HL-60 (cell line): ENCODE measurements around the gene HABP2.

ENCODE experiments used
- GABPA ChIP-seq: IDR thresholded peaks from 2 replicates; pipeline ENCODE4 v1.6.1; 2012; ENCODE audit warnings: low read depth
- POLR2AphosphoS5 ChIP-seq: IDR thresholded peaks from 2 replicates; pipeline ENCODE4 v1.6.1; 2012; ENCODE audit warnings: low read depth
- SPI1 ChIP-seq: IDR thresholded peaks from 2 replicates; pipeline ENCODE4 v1.6.1; 2012; ENCODE audit warnings: low read depth, mild to moderate bottlenecking, borderline replicate concordance
- TF ChIP-seq, protein P1 (sequence below): IDR thresholded peaks from one replicate; pipeline ENCODE4 v1.5.1; 2011; ENCODE audit warnings: low read length, control low read depth, inconsistent platforms; ENCODE audit not compliant: insufficient read depth
- TF ChIP-seq, protein P2 (sequence below): IDR thresholded peaks from 2 replicates; pipeline ENCODE4 v1.6.1; 2012; ENCODE audit warnings: low read depth; ENCODE audit not compliant: insufficient replicate concordance

DNA sequence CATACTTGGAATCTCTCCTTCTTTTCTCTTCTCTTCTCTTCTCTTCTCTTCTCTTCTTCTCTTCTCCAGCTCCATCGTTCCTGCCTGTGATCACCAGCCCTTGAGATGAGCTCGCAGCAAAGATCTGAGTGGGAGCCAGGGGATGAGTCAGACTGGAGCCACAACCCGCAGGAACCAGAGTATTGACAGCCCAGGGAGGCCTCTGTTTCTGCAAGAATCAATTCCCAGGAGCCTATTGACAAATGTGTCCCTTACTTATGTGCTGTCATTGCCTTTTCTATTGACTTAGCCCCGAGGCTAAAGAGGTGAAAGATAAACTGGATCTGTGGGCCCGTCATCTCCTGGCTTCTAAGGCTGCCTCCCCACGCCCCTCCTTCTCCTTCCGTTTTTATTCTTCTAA, 13.1 kb upstream of the HABP2 start:
- TF ChIP-seq, protein P1, sequence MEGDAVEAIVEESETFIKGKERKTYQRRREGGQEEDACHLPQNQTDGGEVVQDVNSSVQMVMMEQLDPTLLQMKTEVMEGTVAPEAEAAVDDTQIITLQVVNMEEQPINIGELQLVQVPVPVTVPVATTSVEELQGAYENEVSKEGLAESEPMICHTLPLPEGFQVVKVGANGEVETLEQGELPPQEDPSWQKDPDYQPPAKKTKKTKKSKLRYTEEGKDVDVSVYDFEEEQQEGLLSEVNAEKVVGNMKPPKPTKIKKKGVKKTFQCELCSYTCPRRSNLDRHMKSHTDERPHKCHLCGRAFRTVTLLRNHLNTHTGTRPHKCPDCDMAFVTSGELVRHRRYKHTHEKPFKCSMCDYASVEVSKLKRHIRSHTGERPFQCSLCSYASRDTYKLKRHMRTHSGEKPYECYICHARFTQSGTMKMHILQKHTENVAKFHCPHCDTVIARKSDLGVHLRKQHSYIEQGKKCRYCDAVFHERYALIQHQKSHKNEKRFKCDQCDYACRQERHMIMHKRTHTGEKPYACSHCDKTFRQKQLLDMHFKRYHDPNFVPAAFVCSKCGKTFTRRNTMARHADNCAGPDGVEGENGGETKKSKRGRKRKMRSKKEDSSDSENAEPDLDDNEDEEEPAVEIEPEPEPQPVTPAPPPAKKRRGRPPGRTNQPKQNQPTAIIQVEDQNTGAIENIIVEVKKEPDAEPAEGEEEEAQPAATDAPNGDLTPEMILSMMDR = no peak
- TF ChIP-seq, protein P2, sequence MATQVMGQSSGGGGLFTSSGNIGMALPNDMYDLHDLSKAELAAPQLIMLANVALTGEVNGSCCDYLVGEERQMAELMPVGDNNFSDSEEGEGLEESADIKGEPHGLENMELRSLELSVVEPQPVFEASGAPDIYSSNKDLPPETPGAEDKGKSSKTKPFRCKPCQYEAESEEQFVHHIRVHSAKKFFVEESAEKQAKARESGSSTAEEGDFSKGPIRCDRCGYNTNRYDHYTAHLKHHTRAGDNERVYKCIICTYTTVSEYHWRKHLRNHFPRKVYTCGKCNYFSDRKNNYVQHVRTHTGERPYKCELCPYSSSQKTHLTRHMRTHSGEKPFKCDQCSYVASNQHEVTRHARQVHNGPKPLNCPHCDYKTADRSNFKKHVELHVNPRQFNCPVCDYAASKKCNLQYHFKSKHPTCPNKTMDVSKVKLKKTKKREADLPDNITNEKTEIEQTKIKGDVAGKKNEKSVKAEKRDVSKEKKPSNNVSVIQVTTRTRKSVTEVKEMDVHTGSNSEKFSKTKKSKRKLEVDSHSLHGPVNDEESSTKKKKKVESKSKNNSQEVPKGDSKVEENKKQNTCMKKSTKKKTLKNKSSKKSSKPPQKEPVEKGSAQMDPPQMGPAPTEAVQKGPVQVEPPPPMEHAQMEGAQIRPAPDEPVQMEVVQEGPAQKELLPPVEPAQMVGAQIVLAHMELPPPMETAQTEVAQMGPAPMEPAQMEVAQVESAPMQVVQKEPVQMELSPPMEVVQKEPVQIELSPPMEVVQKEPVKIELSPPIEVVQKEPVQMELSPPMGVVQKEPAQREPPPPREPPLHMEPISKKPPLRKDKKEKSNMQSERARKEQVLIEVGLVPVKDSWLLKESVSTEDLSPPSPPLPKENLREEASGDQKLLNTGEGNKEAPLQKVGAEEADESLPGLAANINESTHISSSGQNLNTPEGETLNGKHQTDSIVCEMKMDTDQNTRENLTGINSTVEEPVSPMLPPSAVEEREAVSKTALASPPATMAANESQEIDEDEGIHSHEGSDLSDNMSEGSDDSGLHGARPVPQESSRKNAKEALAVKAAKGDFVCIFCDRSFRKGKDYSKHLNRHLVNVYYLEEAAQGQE = no peak
- TF ChIP-seq POLR2AphosphoS5 (no peak), GABPA (no peak), SPI1 (no peak)
